Panc1 (cell line): ENCODE data around the gene DRAM1. TPM values are rescaled to one million over a fixed set of nuclear protein-coding genes. Genes with fewer than 3 reads are reported as not detected.

Source experiments
- ATAC-seq: fragments of 200-7000 bp; cut with Tn5 transposase; 2 replicates; pipeline ENCODE4 v1.9.1; 2020; ENCODE audit warnings: mild to moderate bottlenecking, moderate library complexity
- BruUV-seq: library from RNA; stranded (reverse); fragments of 400-500 nt; replicated peaks from 2 replicates; lab custom pipeline; 2021; lab: Mats Ljungman, UMichigan
- CTCF ChIA-PET: fragments of 300-600 bp; sonication (Branson Sonifier 250); formaldehyde crosslinking; loops from one replicate; lab custom pipeline; 2022; ENCODE audit warnings: antibody characterized with exemption; lab: Charles Lee
- POLR2A ChIA-PET: fragments of 300-600 bp; sonication (Branson Sonifier 250); formaldehyde crosslinking; loops from one replicate; lab custom pipeline; 2022; ENCODE audit warnings: antibody characterized with exemption; lab: Charles Lee
- DNase-seq: peaks from one replicate; pipeline ENCODE4 v3.0.0-alpha.2; 2010; ENCODE audit warnings: low read depth, low spot score
- H3K27ac ChIP-seq: 2 replicates; pipeline ENCODE4 v1.5.1; 2011; ENCODE audit warnings: mild to moderate bottlenecking, low read length, inconsistent platforms
- H3K27me3 ChIP-seq: fragments of 200-500 bp; sonication (Bioruptor generic); 2 replicates; pipeline ENCODE4 v1.6.0; 2014; ENCODE audit warnings: low read length, inconsistent platforms; ENCODE audit not compliant: control insufficient read depth, insufficient read depth
- H3K36me3 ChIP-seq: fragments of 200-500 bp; sonication (Bioruptor generic); 2 replicates; pipeline ENCODE4 v1.5.1; 2014; ENCODE audit warnings: inconsistent platforms, mild to moderate bottlenecking, low read length, moderate library complexity; ENCODE audit not compliant: control insufficient read depth, insufficient read depth
- H3K4me1 ChIP-seq: 2 replicates; pipeline ENCODE4 v1.5.1; 2011; ENCODE audit warnings: inconsistent platforms, mild to moderate bottlenecking, low read length, moderate library complexity; ENCODE audit not compliant: control insufficient read depth, insufficient read depth
- H3K4me3 ChIP-seq, 2 experiments: 2 replicates each; pipeline ENCODE4 v1.5.1; 2011 to 2012; ENCODE audit warnings: low read depth in 2 of 2, low read length in 2 of 2, mild to moderate bottlenecking in 2 of 2, inconsistent platforms in 1 of 2, moderate library complexity in 1 of 2
- H3K9me3 ChIP-seq: fragments of 200-500 bp; sonication (Bioruptor generic); 2 replicates; pipeline ENCODE4 v1.5.1; 2014; ENCODE audit warnings: low read depth, mild to moderate bottlenecking, inconsistent platforms, low read length, moderate library complexity; ENCODE audit not compliant: control insufficient read depth, insufficient read depth
- CTCF ChIP-seq: fragments of 450-650 bp; IDR thresholded peaks from 2 replicates; pipeline ENCODE4 v1.5.1; 2017; ENCODE audit warnings: mild to moderate bottlenecking
- POLR2AphosphoS5 ChIP-seq: IDR thresholded peaks from 2 replicates; pipeline ENCODE4 v1.6.1; 2012; ENCODE audit warnings: mild to moderate bottlenecking, low read depth, low read length, moderate library complexity
- REST ChIP-seq, 2 experiments: IDR thresholded peaks; 2 replicates each; pipeline ENCODE4 v1.6.1; 2011 to 2012; ENCODE audit warnings: low read depth in 2 of 2, control low read depth in 1 of 2, low read length in 1 of 2, mild to moderate bottlenecking in 1 of 2, moderate library complexity in 1 of 2; ENCODE audit not compliant: insufficient read depth in 1 of 2
- SIN3A ChIP-seq: IDR thresholded peaks from 2 replicates; pipeline ENCODE4 v1.6.1; 2012; ENCODE audit warnings: low read depth, mild to moderate bottlenecking, low read length, moderate library complexity, borderline replicate concordance; ENCODE audit not compliant: insufficient read depth
- TCF7L2 ChIP-seq: IDR thresholded peaks from 2 replicates; pipeline ENCODE4 v1.6.1; 2011; ENCODE audit warnings: mild to moderate bottlenecking, low read depth, low read length, inconsistent platforms
- in situ Hi-C: cut with HindIII; loops from 2 replicates; pipeline ENCODE4 v1.10.0; 2016; ENCODE audit warnings: low sequenced_read_pairs, low pct_unique_long_range_greater_than_20kb
- intact Hi-C: fragments of 100-400 bp; cut with micrococcal nuclease; formaldehyde crosslinking; loops from one replicate; pipeline ENCODE4 v1.10.0; 2022; ENCODE audit not compliant: unreplicated experiment
- total RNA-seq: library from RNA; stranded (reverse); gene quantifications from one replicate; pipeline ENCODE4 v1.2.1, GENCODE V29; 2021; ENCODE audit not compliant: unreplicated experiment

The DRAM1 gene
- total RNA-seq, 1 experiment from 2014 or later = 19.2 TPM

- Histone ChIP-seq H3K4me3 (no peak overlapping the region), H3K4me1 (no peaks in the 10 kb centered on the region; the same call in 1 of the 2 replicates), H3K9me3 (no peaks in the 10 kb centered on the region), H3K27me3 (no peaks in the 10 kb centered on the region), H3K36me3 (no peaks in the 10 kb centered on the region), H3K27ac (no peak overlapping the region)
- no TSS peak for BruUV-seq
- in situ Hi-C loops = no loop called here
- ATAC-seq (no peak), DNase-seq (no peak)
- intact Hi-C loops = no loop called here
- ChIA-PET POLR2A (no interaction called here), CTCF (interaction anchor here (3.7 kb wide), 1 partner anchor 55 kb away, joined by 23 read pairs; no protein-coding TSS in a partner anchor)
- no peak for TF ChIP-seq POLR2AphosphoS5
- no peak for TF ChIP-seq SIN3A
- TF ChIP-seq TCF7L2 = no peak
- no peak for TF ChIP-seq REST (IDR thresholded peaks at IDR 0.05; ENCODE audit: insufficient read depth in 1 of 2, low read depth in 2 of 2, low read length in 1 of 2)
- TF ChIP-seq CTCF = no peak
These were observed 48.8 kb upstream of the DRAM1 start for GRCh38 chr12:101828463-101829196.

- in situ Hi-C loops = no loop called here
- POLR2A ChIA-PET = interaction anchor here (0.6 kb wide), 1 partner anchor 40 kb away, joined by 11 read pairs; no protein-coding TSS in a partner anchor
- H3K4me3 ChIP-seq = peak overlapping the region; percentile 69 to 78
- no peaks in the 10 kb centered on the region; the same call in 1 of the 2 replicates for H3K4me1 ChIP-seq
- BruUV-seq = TSS peak; percentile 71
- intact Hi-C loops = loop anchor here (2.0 to 5.0 kb wide), 2 partner anchors 57 to 418 kb away; no protein-coding TSS in a partner anchor
- ATAC-seq (no peak), DNase-seq (no peak)
- H3K9me3 ChIP-seq = no peaks in the 10 kb centered on the region
- H3K27ac ChIP-seq = peak overlapping the region; percentile 73
- CTCF ChIA-PET = interaction anchor here (0.9 to 3.7 kb wide), 5 partner anchors 11 to 57 kb away, joined by 3 to 23 read pairs (median 3); no protein-coding TSS in a partner anchor
- no peaks in the 10 kb centered on the region for H3K36me3 ChIP-seq
- H3K27me3 ChIP-seq = no peaks in the 10 kb centered on the region
- TF ChIP-seq TCF7L2 (no peak), CTCF (no peak), REST (IDR thresholded peaks at IDR 0.05; ENCODE audit: insufficient read depth in 1 of 2, low read depth in 2 of 2, low read length in 1 of 2) (no peak), POLR2AphosphoS5 (no peak), SIN3A (no peak)
These were observed 47.6 kb upstream of the DRAM1 start for GRCh38 chr12:101829639-101830366.
